HCT116 (cell line): Measurements from ENCODE around the gene ETV4. TPM values are rescaled to one million over a fixed set of nuclear protein-coding genes. Genes with fewer than 3 reads are reported as not detected.

Experiments used
- ATAC-seq: fragments of 200-7000 bp; cut with Tn5 transposase; 2 replicates; pipeline ENCODE4 v1.9.1; 2020; ENCODE audit warnings: mild to moderate bottlenecking, moderate library complexity
- BruUV-seq: library from RNA; stranded (reverse); fragments of 400-500 nt; replicated peaks from 2 replicates; lab custom pipeline; 2021; lab: Mats Ljungman, UMichigan
- CTCF ChIA-PET: fragments of 300-600 bp; sonication (Branson Sonifier 250); formaldehyde crosslinking; loops from one replicate; lab custom pipeline; 2021; ENCODE audit warnings: antibody characterized with exemption; lab: Charles Lee
- POLR2A ChIA-PET: fragments of 300-600, 350-600 bp; sonication (Branson Sonifier 250); formaldehyde crosslinking; loops from one replicate; lab custom pipeline; 2021; ENCODE audit warnings: antibody characterized with exemption; lab: Charles Lee
- RAD21 ChIA-PET, 2 experiments: fragments of 300-600 bp; sonication (Branson Sonifier 250); formaldehyde crosslinking; loops; one replicate each; lab custom pipeline; 2023; ENCODE audit warnings: low total read pairs in 2 of 2; ENCODE audit not compliant: uncharacterized antibody in 2 of 2, unreplicated experiment in 2 of 2, low non-redundant PET in 1 of 2; lab: Charles Lee
- DNase-seq: peaks from one replicate; pipeline ENCODE4 v3.0.0-alpha.2; 2010; ENCODE audit warnings: low read depth, low spot score
- H2AFZ ChIP-seq: fragments of 200-600 bp; shearing (Covaris generic), sonication (generic); 2 replicates; pipeline ENCODE4 v1.6.1; 2017; ENCODE audit warnings: low read depth, mixed run types, mixed read lengths, antibody characterized with exemption, low read length; ENCODE audit not compliant: poor library complexity, severe bottlenecking
- H3K27ac ChIP-seq: 2 replicates; pipeline ENCODE4 v1.5.1; 2012; ENCODE audit warnings: low read depth, low read length
- H3K27me3 ChIP-seq: fragments of 200-600 bp; sonication (generic); 2 replicates; pipeline ENCODE4 v1.6.1; 2016; ENCODE audit warnings: mixed run types, low read length, mixed read lengths; ENCODE audit not compliant: insufficient read depth
- H3K36me3 ChIP-seq, 2 experiments: fragments of 200-500 bp in 1 of 2; fragments of 200-600 bp in 1 of 2; sonication (Bioruptor generic) in 1 of 2; sonication (generic) in 1 of 2; 2 replicates each; pipeline versions ENCODE4 v1.5.1 to v1.6.1; 2014 to 2016; ENCODE audit warnings: low read length in 2 of 2, inconsistent platforms in 1 of 2, mixed read lengths in 1 of 2, mixed run types in 1 of 2; ENCODE audit not compliant: insufficient read depth in 2 of 2, control insufficient read depth in 1 of 2
- H3K4me1 ChIP-seq, 2 experiments: fragments of 200-600 bp in 1 of 2; sonication (generic) in 1 of 2; 2 replicates each; pipeline versions ENCODE4 v1.5.1 to v1.6.1; 2012 to 2017; ENCODE audit warnings: low read length in 2 of 2, inconsistent platforms in 1 of 2, mild to moderate bottlenecking in 1 of 2, mixed read lengths in 1 of 2, mixed run types in 1 of 2, moderate library complexity in 1 of 2; ENCODE audit not compliant: insufficient read depth in 2 of 2, control insufficient read depth in 1 of 2
- H3K4me2 ChIP-seq: fragments of 200-600 bp; sonication (generic); 2 replicates; pipeline ENCODE4 v1.6.1; 2017; ENCODE audit warnings: mixed run types, low read length, mixed read lengths
- H3K4me3 ChIP-seq, 2 experiments: fragments of 200-600 bp in 1 of 2; sonication (generic) in 1 of 2; replicated peaks in 1 of 2; 2 replicates each; pipeline ENCODE4 v1.5.1; 2011 to 2016; ENCODE audit warnings: low read length in 2 of 2, control low read depth in 1 of 2, low read depth in 1 of 2, mild to moderate bottlenecking in 1 of 2, mixed read lengths in 1 of 2, mixed run types in 1 of 2
- H3K79me2 ChIP-seq: fragments of 200-600 bp; sonication (generic); 2 replicates; pipeline ENCODE4 v1.6.1; 2017; ENCODE audit warnings: mild to moderate bottlenecking, mixed run types, low read length, moderate library complexity, mixed read lengths; ENCODE audit not compliant: insufficient read depth
- H3K9ac ChIP-seq: fragments of 200-600 bp; sonication (generic); 2 replicates; pipeline ENCODE4 v1.6.1; 2016; ENCODE audit warnings: low read length, mixed read lengths
- H3K9me2 ChIP-seq: fragments of 200-600 bp; sonication (generic), shearing (Covaris generic); 2 replicates; pipeline ENCODE4 v1.6.1; 2017; ENCODE audit warnings: mixed run types, mild to moderate bottlenecking, moderate library complexity; ENCODE audit not compliant: insufficient read depth
- H3K9me3 ChIP-seq, 2 experiments: fragments of 200-500 bp in 1 of 2; fragments of 200-600 bp in 1 of 2; sonication (Bioruptor generic) in 1 of 2; sonication (generic) in 1 of 2; 2 replicates each; pipeline ENCODE4 v1.6.1; 2014 to 2017; ENCODE audit warnings: low read length in 2 of 2, mixed read lengths in 2 of 2, inconsistent platforms in 1 of 2, low read depth in 1 of 2, mild to moderate bottlenecking in 1 of 2, mixed run types in 1 of 2, moderate library complexity in 1 of 2; ENCODE audit not compliant: control insufficient read depth in 1 of 2, insufficient read depth in 1 of 2
- H4K20me1 ChIP-seq: fragments of 200-600 bp; sonication (generic), shearing (Covaris generic); 2 replicates; pipeline ENCODE4 v1.6.1; 2017; ENCODE audit warnings: mixed run types, mild to moderate bottlenecking, moderate library complexity; ENCODE audit not compliant: insufficient read depth
- EGR1 ChIP-seq: IDR thresholded peaks from 2 replicates; pipeline ENCODE4 v1.6.1; 2012; ENCODE audit warnings: low read depth
- ELF1 ChIP-seq: IDR thresholded peaks from 2 replicates; pipeline ENCODE4 v1.6.1; 2012; ENCODE audit warnings: low read depth, borderline replicate concordance
- EZH2 ChIP-seq: fragments of 200-600 bp; sonication (generic); IDR thresholded peaks from 2 replicates; pipeline ENCODE4 v1.6.1; 2017; ENCODE audit warnings: antibody characterized with exemption, mixed run types
- EZH2phosphoT487 ChIP-seq: fragments of 200-600 bp; IDR thresholded peaks from 2 replicates; pipeline ENCODE4 v1.6.1; 2018; ENCODE audit warnings: antibody characterized with exemption, borderline replicate concordance
- FOSL1 ChIP-seq: IDR thresholded peaks from 2 replicates; pipeline ENCODE4 v1.6.1; 2012; ENCODE audit warnings: low read depth
- JUND ChIP-seq: IDR thresholded peaks from 2 replicates; pipeline ENCODE4 v1.6.1; 2012
- POLR2AphosphoS5 ChIP-seq: IDR thresholded peaks from 2 replicates; pipeline ENCODE4 v1.6.1; 2011; ENCODE audit warnings: mild to moderate bottlenecking, low read depth, low read length, moderate library complexity
- SIN3A ChIP-seq: IDR thresholded peaks from 2 replicates; pipeline ENCODE4 v1.6.1; 2012; ENCODE audit warnings: low read depth
- SP1 ChIP-seq: IDR thresholded peaks from 2 replicates; pipeline ENCODE4 v1.6.1; 2012; ENCODE audit warnings: low read depth
- YY1 ChIP-seq: IDR thresholded peaks from 2 replicates; pipeline ENCODE4 v1.6.1; 2011; ENCODE audit warnings: low read length, low read depth, moderate library complexity, mild to moderate bottlenecking; ENCODE audit not compliant: insufficient replicate concordance; ENCODE audit errors: extremely low read depth
- ZFX ChIP-seq: fragments of 450-650 bp; IDR thresholded peaks from 2 replicates; pipeline ENCODE4 v1.6.1; 2017
- intact Hi-C: fragments of 100-400 bp; cut with micrococcal nuclease; formaldehyde crosslinking; loops from 2 replicates; pipeline ENCODE4 v1.10.0; 2022
- total RNA-seq: library from RNA; stranded (reverse); gene quantifications from one replicate; pipeline ENCODE4 v1.2.1, GENCODE V29; 2021; ENCODE audit not compliant: unreplicated experiment
- TF ChIP-seq, protein P1 (sequence below): IDR thresholded peaks from 2 replicates; pipeline ENCODE4 v1.6.1; 2012
- TF ChIP-seq, protein P2 (sequence below): IDR thresholded peaks from 2 replicates; pipeline ENCODE4 v1.6.1; 2012; ENCODE audit warnings: low read depth

Gene ETV4
- total RNA-seq, 1 experiment from 2014 or later = 51.5 TPM

DNA sequence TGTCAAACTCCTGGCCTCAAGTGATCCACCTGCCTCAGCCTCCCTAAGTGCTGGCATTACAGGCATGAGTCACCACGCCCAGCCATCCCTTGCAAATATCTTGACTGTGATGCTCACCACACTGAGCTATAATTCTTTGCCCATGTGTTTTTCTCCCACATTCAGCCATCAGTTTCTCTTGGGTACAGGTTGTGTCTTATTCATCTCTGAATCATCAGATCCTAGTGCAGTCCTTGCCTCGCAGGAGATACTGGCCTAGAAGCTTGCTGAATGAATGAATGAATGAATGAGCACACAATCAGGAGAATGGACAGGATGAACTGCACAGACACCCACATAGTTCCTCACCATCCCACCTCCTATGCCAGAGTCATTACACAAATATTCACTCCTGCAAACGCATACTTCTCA is 24.4 kb upstream of the ETV4 start:
- H3K9me2 ChIP-seq = no peaks in the 10 kb centered on the region
- H3K79me2 ChIP-seq = no peaks in the 10 kb centered on the region
- ATAC-seq (peak; percentile 74), DNase-seq (no peak)
- H3K9ac ChIP-seq = no peak overlapping the region
- H3K4me2 ChIP-seq = peak overlapping the region; percentile 36; the same call in 1 of the 2 replicates
- H3K27ac ChIP-seq = no peak overlapping the region
- intact Hi-C loops = no loop called here
- no peaks in the 10 kb centered on the region for H3K36me3 ChIP-seq
- H3K27me3 ChIP-seq = no peaks in the 10 kb centered on the region
- H2AFZ ChIP-seq = no peak overlapping the region
- peaks cover 2 to 18% of the 10 kb centered on the region in 2 experiments; a peak in 2 of 4 replicates for H3K4me1 ChIP-seq
- ChIA-PET CTCF (interaction anchor here (1.0 kb wide), 1 partner anchor 190 kb away, joined by 4 read pairs; no protein-coding TSS in a partner anchor), POLR2A (interaction anchor here (0.7 kb wide), 1 partner anchor 172 kb away, joined by 3 read pairs; the partner anchor contains the start of gene ARL4D), RAD21 (no interaction called here)
- no TSS peak for BruUV-seq
- TF ChIP-seq JUND (0 out of 2 replicates have a peak, but pooled peaks have one; percentile 7), EZH2 (no peak), SIN3A (no peak), EGR1 (no peak), ELF1 (no peak)
- TF ChIP-seq, protein P1, sequence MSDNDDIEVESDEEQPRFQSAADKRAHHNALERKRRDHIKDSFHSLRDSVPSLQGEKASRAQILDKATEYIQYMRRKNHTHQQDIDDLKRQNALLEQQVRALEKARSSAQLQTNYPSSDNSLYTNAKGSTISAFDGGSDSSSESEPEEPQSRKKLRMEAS = peak; percentile 33; the same call in 1 of the 2 replicates
- H3K9me3 ChIP-seq = no peaks in the 10 kb centered on the region
- H3K4me3 ChIP-seq = no peak overlapping the region
- no peaks in the 10 kb centered on the region for H4K20me1 ChIP-seq

DNA sequence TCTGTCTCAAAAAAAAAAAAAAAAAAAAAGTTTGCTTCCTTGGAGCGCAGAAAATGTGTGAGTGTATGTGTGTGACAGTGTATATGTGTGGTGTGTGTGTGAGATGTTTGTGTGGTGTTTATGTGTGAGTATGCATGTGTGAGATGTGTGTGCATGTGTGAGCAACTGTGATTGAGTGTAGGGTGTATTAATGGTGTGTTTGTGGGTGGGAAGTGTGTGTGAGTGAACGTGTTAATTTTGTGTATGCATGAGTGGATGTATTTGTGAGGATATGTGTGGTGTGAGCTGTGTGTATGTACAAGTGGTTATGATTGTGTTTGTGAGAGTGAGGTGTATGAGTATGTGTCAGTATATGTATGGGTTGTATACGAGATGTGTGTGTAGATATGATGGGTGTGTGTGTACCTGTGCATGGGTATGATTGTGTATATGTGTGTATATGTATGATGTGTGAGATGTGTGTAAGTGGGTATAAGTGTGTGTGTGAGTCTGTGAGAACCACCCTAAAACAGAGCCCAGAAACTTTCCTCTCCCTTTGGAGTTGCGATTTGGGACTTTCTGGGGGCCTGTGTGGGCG is 22.5 kb upstream of the ETV4 start:
- POLR2A ChIA-PET = no interaction called here
- Histone ChIP-seq H3K9me3 (no peaks in the 10 kb centered on the region), H3K4me2 (no peak overlapping the region), H3K27me3 (no peaks in the 10 kb centered on the region), H3K27ac (no peak overlapping the region), H3K4me1 (peaks cover 2 to 18% of the 10 kb centered on the region in 2 experiments; a peak in 2 of 4 replicates), H4K20me1 (no peaks in the 10 kb centered on the region), H3K9me2 (no peaks in the 10 kb centered on the region), H3K79me2 (no peaks in the 10 kb centered on the region), H2AFZ (no peak overlapping the region), H3K36me3 (no peaks in the 10 kb centered on the region), H3K4me3 (no peak overlapping the region), H3K9ac (no peak overlapping the region)
- CTCF ChIA-PET = no interaction called here
- RAD21 ChIA-PET = no interaction called here
- no TSS peak for BruUV-seq
- TF ChIP-seq YY1 (no peak), ZFX (no peak), EZH2phosphoT487 (no peak), EZH2 (no peak), SP1 (no peak), POLR2AphosphoS5 (no peak), FOSL1 (no peak)
- TF ChIP-seq, protein P2, sequence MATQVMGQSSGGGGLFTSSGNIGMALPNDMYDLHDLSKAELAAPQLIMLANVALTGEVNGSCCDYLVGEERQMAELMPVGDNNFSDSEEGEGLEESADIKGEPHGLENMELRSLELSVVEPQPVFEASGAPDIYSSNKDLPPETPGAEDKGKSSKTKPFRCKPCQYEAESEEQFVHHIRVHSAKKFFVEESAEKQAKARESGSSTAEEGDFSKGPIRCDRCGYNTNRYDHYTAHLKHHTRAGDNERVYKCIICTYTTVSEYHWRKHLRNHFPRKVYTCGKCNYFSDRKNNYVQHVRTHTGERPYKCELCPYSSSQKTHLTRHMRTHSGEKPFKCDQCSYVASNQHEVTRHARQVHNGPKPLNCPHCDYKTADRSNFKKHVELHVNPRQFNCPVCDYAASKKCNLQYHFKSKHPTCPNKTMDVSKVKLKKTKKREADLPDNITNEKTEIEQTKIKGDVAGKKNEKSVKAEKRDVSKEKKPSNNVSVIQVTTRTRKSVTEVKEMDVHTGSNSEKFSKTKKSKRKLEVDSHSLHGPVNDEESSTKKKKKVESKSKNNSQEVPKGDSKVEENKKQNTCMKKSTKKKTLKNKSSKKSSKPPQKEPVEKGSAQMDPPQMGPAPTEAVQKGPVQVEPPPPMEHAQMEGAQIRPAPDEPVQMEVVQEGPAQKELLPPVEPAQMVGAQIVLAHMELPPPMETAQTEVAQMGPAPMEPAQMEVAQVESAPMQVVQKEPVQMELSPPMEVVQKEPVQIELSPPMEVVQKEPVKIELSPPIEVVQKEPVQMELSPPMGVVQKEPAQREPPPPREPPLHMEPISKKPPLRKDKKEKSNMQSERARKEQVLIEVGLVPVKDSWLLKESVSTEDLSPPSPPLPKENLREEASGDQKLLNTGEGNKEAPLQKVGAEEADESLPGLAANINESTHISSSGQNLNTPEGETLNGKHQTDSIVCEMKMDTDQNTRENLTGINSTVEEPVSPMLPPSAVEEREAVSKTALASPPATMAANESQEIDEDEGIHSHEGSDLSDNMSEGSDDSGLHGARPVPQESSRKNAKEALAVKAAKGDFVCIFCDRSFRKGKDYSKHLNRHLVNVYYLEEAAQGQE = no peak
- TF ChIP-seq, protein P1 = no peak
- DNase-seq (no peak), ATAC-seq (no peak)
- intact Hi-C loops = no loop called here
